ENCODE measurements around the gene BAIAP2. TPM values are rescaled to one million over a fixed set of nuclear protein-coding genes. Genes with fewer than 3 reads are reported as not detected.

Gene BAIAP2
- total and polyA plus RNA-seq, 2 of the 13 experiments (the other 11 are each of a cell fraction or from before 2014, with no cell fraction given), result 22.5 to 24.0 TPM

GRCh38 chr17:81065500-81065899 is 30.5 kb downstream of the BAIAP2 start:
- ChIA-PET CTCF (ENCODE audit: low intra/inter-chr PET ratio, low total read pairs) (no interaction called here), POLR2A (interaction anchor here (1.2 kb wide), 1 partner anchor 17 kb away, joined by 5 read pairs; no protein-coding TSS in a partner anchor)
- Histone ChIP-seq H3K4me3 (replicated peaks in 1 of 3; ENCODE audit: insufficient read depth in 1 of 3, low read depth in 2 of 3, low read length in 3 of 3) (no peak overlapping the region), H2AFZ (ENCODE audit: low read length) (no peak overlapping the region), H3K9ac (ENCODE audit: insufficient read depth, low read depth, low read length) (no peak overlapping the region), H4K20me1 (ENCODE audit: insufficient read depth, low read length) (no peaks in the 10 kb centered on the region; the same call in 1 of the 2 replicates), H3K36me3 (replicated peaks in 1 of 2; ENCODE audit: control insufficient read depth in 1 of 2, insufficient read depth in 2 of 2, low read length in 2 of 2) (peaks cover 9 to 17% of the 10 kb centered on the region in 2 experiments; a peak in 4 of 5 replicates), H3K4me1 (ENCODE audit: insufficient read depth, low read length) (peaks cover 25% of the 10 kb centered on the region), H3K79me2 (ENCODE audit: insufficient read depth, low read length) (no peaks in the 10 kb centered on the region), H3K27ac (ENCODE audit: extremely low read length, insufficient read depth, low read length) (no peak overlapping the region), H3K9me3 (ENCODE audit: low read length) (no peaks in the 10 kb centered on the region), H3K27me3 (ENCODE audit: control insufficient read depth in 1 of 2, insufficient read depth in 2 of 2, low read length in 2 of 2) (no peaks in the 10 kb centered on the region), H3K4me2 (ENCODE audit: low read depth, low read length) (no peak overlapping the region)
- FAIRE-seq (no peak), ATAC-seq (no peak), DNase-seq (ENCODE audit: low spot score) (no peak)
- WGBS (ENCODE audit: low lambda C conversion rate), result 77% methylated on average over 9 of the region's 10 CpGs
- intact Hi-C loops (cut with micrococcal nuclease; ENCODE audit: unreplicated experiment), result no loop called here
- no TSS peak for BruUV-seq (replicated peaks)
- TF ChIP-seq ZFP91 (CRISPR knock-in tag; IDR thresholded peaks at IDR 0.05; ENCODE audit: borderline replicate concordance) (0 out of 2 replicates have a peak, but pooled peaks have one; percentile 38), CHD4 (IDR thresholded peaks at IDR 0.05; ENCODE audit: borderline replicate concordance, low read length) (no peak), CREM (IDR thresholded peaks at IDR 0.05) (no peak), CREM (CRISPR knock-in tag; IDR thresholded peaks at IDR 0.05) (no peak)
- in situ Hi-C loops (cut with HindIII; ENCODE audit: extremely low pct_ligation_motif_present, low pct_unique_long_range_greater_than_20kb), result no loop called here

DNA sequence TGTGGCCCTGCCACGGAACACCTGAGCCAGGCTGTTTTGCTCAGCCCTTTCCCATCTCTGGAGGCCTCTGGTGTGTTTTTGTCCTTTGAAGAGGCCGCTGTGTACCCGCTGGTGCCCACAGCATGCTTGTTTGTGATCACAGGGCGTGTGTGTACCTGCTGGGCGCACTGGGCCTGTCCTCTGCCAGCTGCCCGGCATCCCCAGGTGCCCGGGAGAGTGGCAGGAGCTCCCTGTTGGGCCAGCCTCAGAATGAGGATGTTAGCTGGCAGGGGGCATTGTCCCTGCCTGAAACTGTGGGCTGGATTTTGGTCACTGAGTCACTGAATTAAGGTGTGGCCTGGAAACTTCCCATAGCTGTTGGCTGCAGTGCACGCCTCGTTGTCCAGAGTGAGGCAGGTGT is 31.1 kb downstream of the BAIAP2 start:
- no peak for FAIRE-seq
- in situ Hi-C loops (cut with HindIII; ENCODE audit: extremely low pct_ligation_motif_present, low pct_unique_long_range_greater_than_20kb) (no loop called here), intact Hi-C loops (cut with micrococcal nuclease; ENCODE audit: unreplicated experiment) (no loop called here)
- H3K36me3 ChIP-seq (replicated peaks in 1 of 2; ENCODE audit: control insufficient read depth in 1 of 2, insufficient read depth in 2 of 2, low read length in 2 of 2), result peaks cover 8 to 16% of the 10 kb centered on the region in 2 experiments; a peak in 4 of 5 replicates
- no peaks in the 10 kb centered on the region for H3K79me2 ChIP-seq (ENCODE audit: insufficient read depth, low read length)
- H4K20me1 ChIP-seq (ENCODE audit: insufficient read depth, low read length), result no peaks in the 10 kb centered on the region; the same call in 1 of the 2 replicates
- peaks cover 30% of the 10 kb centered on the region for H3K4me1 ChIP-seq (ENCODE audit: insufficient read depth, low read length)
- no peak overlapping the region for H3K4me3 ChIP-seq (replicated peaks in 1 of 3; ENCODE audit: insufficient read depth in 1 of 3, low read depth in 2 of 3, low read length in 3 of 3)
- BruUV-seq (replicated peaks), result no TSS peak
- H3K9ac ChIP-seq (ENCODE audit: insufficient read depth, low read depth, low read length), result no peak overlapping the region
- no peak for DNase-seq (ENCODE audit: low spot score)
- POLR2A ChIA-PET, result interaction anchor here (1.2 kb wide), 1 partner anchor 17 kb away, joined by 5 read pairs; no protein-coding TSS in a partner anchor
- no peak overlapping the region for H3K27ac ChIP-seq (ENCODE audit: extremely low read length, insufficient read depth, low read length)
- 93% methylated on average over 6 of the region's 9 CpGs for WGBS (ENCODE audit: low lambda C conversion rate)
- no peaks in the 10 kb centered on the region for H3K27me3 ChIP-seq (ENCODE audit: control insufficient read depth in 1 of 2, insufficient read depth in 2 of 2, low read length in 2 of 2)
- CTCF ChIA-PET (ENCODE audit: low intra/inter-chr PET ratio, low total read pairs), result no interaction called here
- H3K9me3 ChIP-seq (ENCODE audit: low read length), result no peaks in the 10 kb centered on the region
- no peak overlapping the region for H3K4me2 ChIP-seq (ENCODE audit: low read depth, low read length)
- H2AFZ ChIP-seq (ENCODE audit: low read length), result no peak overlapping the region
- no peak for ATAC-seq
- TF ChIP-seq ZNF614 (CRISPR knock-in tag; IDR thresholded peaks at IDR 0.05; ENCODE audit: borderline replicate concordance), result no peak
- TF ChIP-seq SMYD3 (CRISPR knock-in tag; IDR thresholded peaks at IDR 0.05), result no peak
- no peak for TF ChIP-seq STAT5B (CRISPR knock-in tag; IDR thresholded peaks at IDR 0.05)
- no peak for TF ChIP-seq RFXAP (CRISPR knock-in tag; IDR thresholded peaks at IDR 0.05; ENCODE audit: borderline replicate concordance)
- no peak for TF ChIP-seq ZSCAN5A (CRISPR knock-in tag; IDR thresholded peaks at IDR 0.05; ENCODE audit: borderline replicate concordance)
- TF ChIP-seq ZNF703 (CRISPR knock-in tag; IDR thresholded peaks at IDR 0.05; ENCODE audit: borderline replicate concordance), result no peak
- no peak for TF ChIP-seq ZNF33A (CRISPR knock-in tag; IDR thresholded peaks at IDR 0.05; ENCODE audit: borderline replicate concordance)
- TF ChIP-seq ZNF563 (CRISPR knock-in tag; IDR thresholded peaks at IDR 0.05), result no peak
- no peak for TF ChIP-seq ZNF354B (CRISPR knock-in tag; IDR thresholded peaks at IDR 0.05)
